Neural cell (in vitro differentiated cells): ENCODE measurements around the gene APC. TPM values are rescaled to one million over a fixed set of nuclear protein-coding genes. Genes with fewer than 3 reads are reported as not detected.

ENCODE experiments used
- H2AFZ ChIP-seq: fragments of 200-600, 300-800 bp; sonication (generic), shearing (Covaris generic); 2 replicates; pipeline ENCODE4 v1.6.0; 2014; ENCODE audit warnings: low read depth, mild to moderate bottlenecking, antibody characterized with exemption, low read length, moderate library complexity
- H3F3A ChIP-seq: fragments of 200-600 bp; shearing (Covaris generic); 2 replicates; pipeline ENCODE4 v1.6.1; 2016; ENCODE audit warnings: mild to moderate bottlenecking, moderate library complexity, mixed read lengths, antibody characterized with exemption, low read length; ENCODE audit not compliant: insufficient read depth, poor library complexity, severe bottlenecking
- H3K27ac ChIP-seq: fragments of 200-600, 300-800 bp; sonication (generic), shearing (Covaris generic); 2 replicates; pipeline ENCODE4 v1.5.1; 2014; ENCODE audit warnings: mild to moderate bottlenecking, low read length, moderate library complexity
- H3K27me3 ChIP-seq: fragments of 300-800, 200-600 bp; sonication (generic), shearing (Covaris generic); 2 replicates; pipeline ENCODE4 v1.6.0; 2014; ENCODE audit warnings: mild to moderate bottlenecking, low read depth, low read length, moderate library complexity; ENCODE audit not compliant: insufficient read depth
- H3K36me3 ChIP-seq: fragments of 300-800, 200-600 bp; sonication (generic), shearing (Covaris generic); 2 replicates; pipeline ENCODE4 v1.5.1; 2014; ENCODE audit warnings: mild to moderate bottlenecking, antibody characterized with exemption, low read length, moderate library complexity; ENCODE audit not compliant: insufficient read depth
- H3K4me2 ChIP-seq: fragments of 300-800, 200-600 bp; sonication (generic), shearing (Covaris generic); 2 replicates; pipeline ENCODE4 v1.6.0; 2014; ENCODE audit warnings: mild to moderate bottlenecking, low read length
- H3K4me3 ChIP-seq: fragments of 300-800, 200-600 bp; sonication (generic), shearing (Covaris generic); 2 replicates; pipeline ENCODE4 v1.5.1; 2014; ENCODE audit warnings: mild to moderate bottlenecking, low read length, moderate library complexity
- H3K79me2 ChIP-seq: fragments of 200-600 bp; shearing (Covaris generic); replicated peaks from 2 replicates; pipeline ENCODE4 v1.6.0; 2014; ENCODE audit warnings: mild to moderate bottlenecking, low read length, moderate library complexity; ENCODE audit not compliant: insufficient read depth
- H3K9ac ChIP-seq: fragments of 300-800, 200-600 bp; sonication (generic), shearing (Covaris generic); 2 replicates; pipeline ENCODE4 v1.6.1; 2016; ENCODE audit warnings: mild to moderate bottlenecking, low read length, mixed read lengths
- H3K9me2 ChIP-seq: fragments of 200-600 bp; shearing (Covaris generic); 2 replicates; pipeline ENCODE4 v1.6.1; 2016; ENCODE audit warnings: mild to moderate bottlenecking, low read length, mixed read lengths; ENCODE audit not compliant: insufficient read depth
- H3K9me3 ChIP-seq: fragments of 200-600, 300-800 bp; sonication (generic), shearing (Covaris generic); 2 replicates; pipeline ENCODE4 v1.6.1; 2016; ENCODE audit warnings: mild to moderate bottlenecking, mixed run types, low read length, moderate library complexity, mixed read lengths
- H4K20me1 ChIP-seq: fragments of 200-600 bp; shearing (Covaris generic); 2 replicates; pipeline ENCODE4 v1.6.1; 2016; ENCODE audit warnings: mild to moderate bottlenecking, mixed run types; ENCODE audit not compliant: insufficient read depth
- EP300 ChIP-seq: fragments of 450-650 bp; conservative IDR thresholded peaks from 2 replicates; pipeline ENCODE4 v1.6.1; 2014; ENCODE audit warnings: antibody characterized with exemption, mild to moderate bottlenecking, moderate library complexity; ENCODE audit not compliant: poor library complexity, severe bottlenecking
- EZH2 ChIP-seq: fragments of 200-600, 300-800 bp; shearing (Covaris generic), sonication (generic); IDR thresholded peaks from 2 replicates; pipeline ENCODE4 v1.6.1; 2014; ENCODE audit warnings: antibody characterized with exemption, low read length, borderline replicate concordance, mild to moderate bottlenecking; ENCODE audit not compliant: insufficient read depth, poor library complexity, severe bottlenecking
- MXI1 ChIP-seq: fragments of 450-650 bp; conservative IDR thresholded peaks from 2 replicates; pipeline ENCODE4 v1.6.1; 2014; ENCODE audit warnings: antibody characterized with exemption, mild to moderate bottlenecking; ENCODE audit not compliant: poor library complexity, severe bottlenecking
- POLR2AphosphoS5 ChIP-seq: IDR thresholded peaks from 2 replicates; pipeline ENCODE4 v1.6.1; 2012
- RAD21 ChIP-seq: fragments of 450-650 bp; conservative IDR thresholded peaks from 2 replicates; pipeline ENCODE4 v1.6.1; 2014; ENCODE audit warnings: antibody characterized with exemption, mild to moderate bottlenecking, moderate library complexity
- REST ChIP-seq: IDR thresholded peaks from 2 replicates; pipeline ENCODE4 v1.6.1; 2012; ENCODE audit warnings: borderline replicate concordance
- SMC3 ChIP-seq: fragments of 450-650 bp; conservative IDR thresholded peaks from 2 replicates; pipeline ENCODE4 v1.6.1; 2014; ENCODE audit warnings: antibody characterized with exemption, mild to moderate bottlenecking, moderate library complexity; ENCODE audit not compliant: poor library complexity
- TAF1 ChIP-seq: IDR thresholded peaks from 2 replicates; pipeline ENCODE4 v1.6.1; 2012; ENCODE audit warnings: low read depth
- polyA plus RNA-seq: library from polyadenylated mRNA; depleted of rRNA; stranded (reverse); fragments of >200 nt; gene quantifications from 2 replicates; pipeline ENCODE4 v1.2.3, GENCODE V29; 2014
- TF ChIP-seq, protein P1 (sequence below): fragments of 450-650 bp; IDR thresholded peaks from 2 replicates; pipeline ENCODE4 v1.5.1; 2014; ENCODE audit warnings: antibody characterized with exemption, mild to moderate bottlenecking, moderate library complexity; ENCODE audit not compliant: poor library complexity, severe bottlenecking

Gene APC
- polyA plus RNA-seq, 1 donor from 2014 or later, result 40.6 TPM

GRCh38 chr5:112860929-112861637 is 123.4 kb downstream of the APC start, which contains the start of gene SRP19:
SRP19 (plus strand) TSS chr5:112861287; CDS start chr5:112861377, 90 bp downstream.
- H3K9me2 ChIP-seq, result no peaks in the 10 kb centered on the region
- H3K27ac ChIP-seq, result peak within 1 kb of the TSS; percentile 81
- peaks cover 4% of the 10 kb centered on the region for H3K36me3 ChIP-seq
- no peaks in the 10 kb centered on the region for H4K20me1 ChIP-seq
- TF ChIP-seq MXI1, result peak; percentile 96
- TF ChIP-seq SMC3, result peak; percentile 62
- no peak for TF ChIP-seq EZH2
- peak; percentile 51 for TF ChIP-seq EP300
- TF ChIP-seq RAD21, result peak; percentile 29
- peak; percentile 18 for TF ChIP-seq TAF1
- TF ChIP-seq, protein P1, sequence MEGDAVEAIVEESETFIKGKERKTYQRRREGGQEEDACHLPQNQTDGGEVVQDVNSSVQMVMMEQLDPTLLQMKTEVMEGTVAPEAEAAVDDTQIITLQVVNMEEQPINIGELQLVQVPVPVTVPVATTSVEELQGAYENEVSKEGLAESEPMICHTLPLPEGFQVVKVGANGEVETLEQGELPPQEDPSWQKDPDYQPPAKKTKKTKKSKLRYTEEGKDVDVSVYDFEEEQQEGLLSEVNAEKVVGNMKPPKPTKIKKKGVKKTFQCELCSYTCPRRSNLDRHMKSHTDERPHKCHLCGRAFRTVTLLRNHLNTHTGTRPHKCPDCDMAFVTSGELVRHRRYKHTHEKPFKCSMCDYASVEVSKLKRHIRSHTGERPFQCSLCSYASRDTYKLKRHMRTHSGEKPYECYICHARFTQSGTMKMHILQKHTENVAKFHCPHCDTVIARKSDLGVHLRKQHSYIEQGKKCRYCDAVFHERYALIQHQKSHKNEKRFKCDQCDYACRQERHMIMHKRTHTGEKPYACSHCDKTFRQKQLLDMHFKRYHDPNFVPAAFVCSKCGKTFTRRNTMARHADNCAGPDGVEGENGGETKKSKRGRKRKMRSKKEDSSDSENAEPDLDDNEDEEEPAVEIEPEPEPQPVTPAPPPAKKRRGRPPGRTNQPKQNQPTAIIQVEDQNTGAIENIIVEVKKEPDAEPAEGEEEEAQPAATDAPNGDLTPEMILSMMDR, result peak; percentile 27
- peak; percentile 83 for TF ChIP-seq POLR2AphosphoS5
- peak; percentile 32 for TF ChIP-seq REST
- no peaks in the 10 kb centered on the region for H3K27me3 ChIP-seq
- H3K9me3 ChIP-seq, result no peaks in the 10 kb centered on the region
- peak within 1 kb of the TSS; percentile 80 for H3K4me3 ChIP-seq
- H3K4me2 ChIP-seq, result peak within 1 kb of the TSS; percentile 80
- H3K79me2 ChIP-seq, result peaks cover 22% of the 10 kb centered on the region
- H2AFZ ChIP-seq, result peak within 1 kb of the TSS; percentile 87
- H3F3A ChIP-seq, result no peaks in the 10 kb centered on the region
- H3K9ac ChIP-seq, result peak within 1 kb of the TSS; percentile 86

- H2AFZ ChIP-seq, result peak overlapping the region; percentile 87
- peaks cover 22% of the 10 kb centered on the region for H3K79me2 ChIP-seq
- no peaks in the 10 kb centered on the region for H3K27me3 ChIP-seq
- H3K4me2 ChIP-seq, result peak overlapping the region; percentile 80
- peak overlapping the region; percentile 80 for H3K4me3 ChIP-seq
- H3F3A ChIP-seq, result no peaks in the 10 kb centered on the region
- H3K27ac ChIP-seq, result peak overlapping the region; percentile 81
- peaks cover 4% of the 10 kb centered on the region for H3K36me3 ChIP-seq
- H3K9me3 ChIP-seq, result no peaks in the 10 kb centered on the region
- no peak for TF ChIP-seq TAF1
- no peak for TF ChIP-seq MXI1
- TF ChIP-seq POLR2AphosphoS5, result no peak
- no peak for TF ChIP-seq EZH2
- TF ChIP-seq EP300, result no peak
- TF ChIP-seq REST, result no peak
- no peak for TF ChIP-seq SMC3
- TF ChIP-seq, protein P1, result no peak
- no peak for TF ChIP-seq RAD21
- no peaks in the 10 kb centered on the region for H3K9me2 ChIP-seq
- no peaks in the 10 kb centered on the region for H4K20me1 ChIP-seq
- H3K9ac ChIP-seq, result peak overlapping the region; percentile 86
These were observed 123.9 kb downstream of the APC start for GRCh38 chr5:112861638-112861985.
